NCI-H774 (cell line): ENCODE results near the gene AGBL2.
"Not testable (repeated sequence)": the region's sequence is repeated elsewhere in the genome, so short reads cannot be mapped to it uniquely, and the experiment has no call there.

Experiments
- DNase-seq: peaks from one replicate; lab custom pipeline; 2025; lab: John Stamatoyannopoulos, UW

AGBL2 gene

DNA sequence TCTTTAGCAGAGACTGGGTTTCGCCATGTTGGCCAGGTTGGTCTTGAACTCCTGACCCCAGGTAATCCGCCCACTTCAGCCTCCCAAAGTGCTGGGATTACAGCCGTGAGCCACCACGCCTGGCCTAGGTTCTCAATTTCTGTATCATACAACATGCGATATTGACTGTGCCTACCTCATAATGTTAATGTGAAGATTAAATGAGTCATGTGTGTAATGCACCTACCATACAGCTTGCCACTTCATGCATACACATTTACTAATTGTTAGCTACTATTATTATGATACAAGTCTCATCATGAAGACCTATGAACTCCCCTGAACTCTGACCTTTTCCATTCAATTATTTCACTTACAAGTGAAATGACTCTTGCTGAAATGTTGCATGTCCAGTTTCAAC is 25.7 kb downstream of the AGBL2 start:
- DNase-seq: no peak

DNA sequence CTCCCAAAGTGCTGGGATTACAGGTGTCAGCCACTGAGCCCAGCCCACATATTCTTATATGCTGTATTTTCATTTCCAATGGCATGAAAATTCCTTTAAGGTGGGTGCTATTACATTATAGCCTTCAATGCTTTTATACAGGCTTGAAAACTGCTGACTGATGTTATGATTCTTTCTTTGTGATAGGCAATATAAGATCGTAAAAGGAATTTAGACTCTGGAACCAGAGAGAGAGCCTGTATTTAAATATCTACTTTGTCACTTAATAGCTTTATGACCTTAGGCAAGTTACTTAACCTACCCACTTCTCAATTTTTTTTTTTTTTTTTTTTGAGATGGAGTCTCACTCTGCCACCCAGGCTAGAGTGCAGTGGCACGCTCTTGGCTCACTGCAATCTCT is 26.2 kb downstream of the AGBL2 start:
- no peak for DNase-seq

DNA sequence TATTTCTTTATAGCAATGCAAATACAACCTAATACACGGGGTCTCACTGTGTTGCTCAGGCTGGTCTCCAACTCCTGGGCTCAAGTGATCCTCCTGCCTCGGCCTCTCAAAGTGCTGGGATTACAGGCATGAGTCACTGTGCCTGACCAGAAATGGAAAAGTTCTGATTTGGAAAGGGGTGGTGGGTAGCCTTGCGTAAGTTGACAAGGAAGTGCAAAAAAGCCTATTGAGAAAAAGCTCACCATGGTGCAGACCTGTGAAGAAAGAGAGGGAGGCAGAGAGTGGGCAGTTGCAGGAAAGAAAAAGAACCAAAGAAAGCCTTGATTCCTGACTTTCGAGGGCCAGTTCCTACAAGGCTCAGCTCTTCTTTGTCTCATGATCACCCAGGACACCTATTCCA is 27.1 kb downstream of the AGBL2 start:
- DNase-seq: no peak

DNA sequence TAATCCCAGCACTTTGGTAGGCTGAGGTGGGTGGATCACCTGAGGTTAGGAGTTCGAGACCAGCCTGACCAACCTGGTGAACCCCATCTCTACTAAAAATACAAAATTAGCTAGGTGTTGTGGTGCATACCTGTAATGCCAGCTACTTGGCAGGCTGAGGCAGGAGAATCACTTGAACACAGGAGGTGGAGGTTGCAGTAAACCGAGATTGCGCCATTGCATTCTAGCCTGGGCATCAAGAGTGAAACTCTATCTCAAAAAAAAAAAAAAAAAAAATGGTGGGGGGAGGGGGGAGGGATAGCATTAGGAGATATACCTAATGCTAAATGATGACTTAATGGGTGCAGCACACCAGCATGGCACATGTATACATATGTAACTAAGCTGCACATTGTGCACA is 28.5 kb downstream of the AGBL2 start:
- DNase-seq: not testable (repeated sequence)

DNA sequence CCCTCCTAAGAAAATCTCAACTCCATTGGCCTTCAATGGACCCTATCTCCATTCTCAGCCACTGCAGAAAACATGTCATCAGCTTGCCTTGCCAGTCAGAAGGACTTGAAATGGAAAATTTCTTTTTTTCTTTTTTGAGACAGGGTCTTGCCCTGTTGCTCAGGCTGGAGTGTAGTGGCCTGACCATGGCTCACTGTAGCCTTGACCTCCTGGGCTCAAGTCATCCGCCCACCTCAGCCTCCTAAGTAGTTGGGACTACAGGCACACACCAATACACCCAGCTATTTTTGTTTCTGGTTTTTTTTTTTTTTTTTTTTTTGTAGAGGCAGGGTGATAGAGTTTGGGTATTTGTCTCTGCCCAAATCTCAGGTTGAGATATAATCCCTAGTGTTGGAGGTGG is 29.0 kb downstream of the AGBL2 start:
- DNase-seq: no peak

DNA sequence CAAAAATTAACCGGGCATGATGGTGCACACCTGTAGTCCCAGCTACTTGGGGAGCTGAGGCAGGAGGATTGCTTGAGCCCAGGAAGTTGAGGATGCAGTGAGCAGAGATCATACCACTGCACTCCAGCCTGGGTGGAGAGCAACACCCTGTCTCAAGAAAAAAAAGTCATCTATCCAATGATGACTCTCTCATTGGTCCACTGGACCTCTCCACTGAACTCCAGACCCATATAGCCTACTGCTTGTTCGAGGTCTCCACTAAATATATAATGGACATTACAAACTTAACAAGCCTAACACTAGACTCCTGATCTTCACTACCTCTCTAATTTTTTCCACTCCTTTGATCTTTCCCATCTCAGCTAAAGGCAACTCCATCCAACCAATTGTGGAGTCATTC is 39.3 kb downstream of the AGBL2 start:
- no peak for DNase-seq

DNA sequence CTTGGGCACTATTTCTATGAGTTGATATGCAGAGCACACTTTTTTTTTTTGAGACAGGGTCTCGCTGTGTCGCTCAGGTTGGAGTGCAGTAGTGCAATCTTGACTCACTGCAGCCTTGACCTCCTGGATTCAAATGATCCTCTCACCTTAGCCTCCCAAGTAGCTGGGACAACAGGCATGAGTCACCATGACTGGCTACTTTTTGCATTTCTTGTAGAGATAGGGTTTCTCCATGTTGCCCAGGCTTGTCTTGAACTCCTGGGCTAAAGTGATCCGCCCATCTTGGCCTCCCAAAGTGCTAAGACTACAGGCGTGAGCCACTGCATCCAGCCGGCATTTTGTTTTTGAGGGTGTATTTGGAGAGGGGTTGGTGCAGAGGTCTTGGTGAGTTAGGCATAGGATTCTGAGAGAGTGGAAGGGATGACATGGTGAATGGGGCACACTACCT is 42.9 kb downstream of the AGBL2 start:
- DNase-seq: no peak

DNA sequence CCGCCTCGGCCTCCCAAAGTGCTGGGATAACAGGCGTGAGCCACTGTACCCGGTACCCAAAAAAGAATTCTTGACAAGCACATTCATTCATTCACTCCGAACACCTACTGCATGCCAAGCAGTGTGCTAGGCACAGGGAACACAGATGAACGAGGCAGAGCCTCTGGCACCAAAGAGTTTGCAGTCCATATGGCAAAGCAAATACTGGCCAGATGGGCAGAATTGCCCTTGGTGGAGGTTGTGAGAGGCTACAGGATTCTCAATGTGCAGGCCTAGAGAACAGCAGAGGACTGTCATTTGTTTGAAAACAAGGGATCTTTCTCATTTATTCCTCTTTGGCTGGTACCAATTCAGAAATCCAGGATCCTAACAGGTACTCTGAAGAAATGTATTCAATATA is 45.3 kb downstream of the AGBL2 start:
- DNase-seq: no peak

DNA sequence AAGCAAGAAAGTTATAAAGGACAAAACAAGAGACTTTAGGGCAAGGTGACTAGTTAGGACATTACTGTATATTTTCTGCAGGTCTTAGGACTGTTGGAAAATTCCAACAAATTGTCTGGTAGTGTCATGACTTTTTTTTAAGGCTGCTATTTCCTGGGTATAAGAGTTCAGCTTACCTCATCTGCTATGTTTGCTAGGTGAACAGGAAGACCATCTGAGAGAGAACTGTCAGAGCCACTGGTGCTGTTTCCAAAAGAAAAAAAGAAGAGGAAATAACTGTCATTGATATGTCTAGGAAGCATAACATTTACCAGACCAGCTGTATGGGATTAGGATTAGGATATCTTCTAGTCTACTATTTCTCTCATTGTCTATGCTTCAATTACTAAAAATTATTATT is 46.5 kb downstream of the AGBL2 start:
- no peak for DNase-seq

DNA sequence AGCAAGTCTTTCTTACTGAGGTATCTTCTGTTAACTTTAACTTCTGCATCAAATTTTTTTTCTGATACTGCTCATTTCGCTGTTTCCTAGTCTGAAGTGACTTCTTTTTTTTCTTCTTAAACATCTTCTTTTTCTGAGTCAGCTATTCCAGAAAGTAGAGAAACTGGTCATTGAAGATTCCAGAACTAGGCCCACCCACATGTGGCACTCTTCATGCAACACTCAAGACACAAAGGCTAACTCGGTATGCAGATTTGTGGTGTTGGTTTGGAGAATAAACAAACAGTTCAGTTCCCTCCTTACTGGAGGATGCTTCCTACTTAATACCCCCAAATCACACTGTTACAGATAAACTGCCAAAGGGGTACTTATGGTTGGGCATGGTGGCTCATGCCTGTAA is 47.6 kb downstream of the AGBL2 start:
- no peak for DNase-seq

DNA sequence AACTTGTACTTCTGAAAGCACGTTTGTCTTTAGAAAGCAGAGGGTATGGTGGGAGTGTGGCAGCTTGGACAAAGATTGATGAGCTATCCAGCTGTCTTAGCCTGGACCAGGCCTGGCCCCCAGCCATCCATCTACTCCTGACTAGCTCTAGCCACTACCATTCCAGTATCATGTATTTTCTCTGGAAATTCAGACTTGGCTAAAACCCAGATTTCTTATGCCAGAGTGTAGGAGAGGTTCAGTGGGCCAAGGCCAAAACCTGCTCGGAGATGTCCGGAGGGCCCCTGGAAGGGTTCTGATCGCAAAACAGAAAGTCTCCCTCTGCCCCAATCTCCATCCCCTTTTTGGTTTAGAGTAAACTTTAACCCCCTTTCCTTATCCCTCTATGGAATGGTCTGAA is 48.0 kb downstream of the AGBL2 start:
- no peak for DNase-seq

DNA sequence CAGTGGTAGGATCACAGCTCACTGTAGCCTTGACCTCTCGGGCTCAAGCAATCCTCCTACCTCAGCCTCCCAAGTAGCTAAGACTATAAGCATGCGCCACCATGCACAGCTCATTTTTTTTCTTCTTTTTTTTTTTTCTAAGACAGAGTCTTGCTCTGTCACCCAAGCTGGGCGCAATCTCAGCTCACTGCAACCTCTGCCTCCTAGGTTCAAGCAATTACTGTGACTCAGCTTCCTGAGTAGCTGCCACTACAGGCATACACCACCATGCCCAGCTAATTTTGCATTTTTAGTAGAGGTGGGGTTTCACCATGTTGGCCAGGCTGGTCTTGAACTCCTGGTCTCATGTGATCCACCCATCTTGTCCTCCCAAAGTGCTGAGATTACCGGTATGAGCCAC is 50.2 kb downstream of the AGBL2 start:
- DNase-seq: not testable (repeated sequence)

DNA sequence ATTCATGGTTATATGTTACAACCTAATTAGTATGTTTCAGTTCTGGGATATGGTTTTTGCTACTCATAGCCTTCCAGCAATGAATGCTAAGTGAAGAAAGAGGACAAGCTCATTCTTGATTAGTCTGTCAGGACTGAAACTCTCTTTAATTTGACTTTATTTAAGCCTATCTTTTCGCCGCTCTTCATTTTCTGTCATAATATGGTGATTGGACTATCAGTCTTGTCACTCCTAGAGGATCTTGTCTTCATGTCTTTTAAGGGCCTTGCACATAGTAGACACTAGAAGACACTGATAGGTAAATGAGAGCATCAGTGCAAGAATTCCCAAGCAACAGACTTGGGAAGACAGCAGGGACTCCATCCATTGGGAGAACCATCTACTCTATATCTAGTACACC is 53.9 kb downstream of the AGBL2 start:
- DNase-seq: no peak

DNA sequence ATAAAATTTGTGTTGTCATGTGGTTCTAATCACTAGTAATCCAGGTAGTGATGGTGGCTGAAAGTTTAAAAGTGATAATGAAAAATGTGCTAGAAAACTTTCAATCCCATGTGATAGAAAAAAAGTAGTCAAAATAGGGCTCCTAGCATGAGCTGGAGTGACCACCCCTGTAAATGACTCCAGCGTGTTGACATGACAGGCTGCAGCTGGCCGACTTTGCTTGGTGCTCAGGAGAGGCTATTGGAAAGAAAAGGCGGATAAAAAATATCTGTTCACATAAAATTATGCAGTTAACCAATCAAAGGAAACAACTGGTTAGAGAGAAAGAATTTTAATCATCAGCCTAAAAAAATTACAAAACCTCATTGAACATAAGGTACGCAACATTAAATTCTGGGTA is 55.9 kb downstream of the AGBL2 start:
- DNase-seq: no peak

DNA sequence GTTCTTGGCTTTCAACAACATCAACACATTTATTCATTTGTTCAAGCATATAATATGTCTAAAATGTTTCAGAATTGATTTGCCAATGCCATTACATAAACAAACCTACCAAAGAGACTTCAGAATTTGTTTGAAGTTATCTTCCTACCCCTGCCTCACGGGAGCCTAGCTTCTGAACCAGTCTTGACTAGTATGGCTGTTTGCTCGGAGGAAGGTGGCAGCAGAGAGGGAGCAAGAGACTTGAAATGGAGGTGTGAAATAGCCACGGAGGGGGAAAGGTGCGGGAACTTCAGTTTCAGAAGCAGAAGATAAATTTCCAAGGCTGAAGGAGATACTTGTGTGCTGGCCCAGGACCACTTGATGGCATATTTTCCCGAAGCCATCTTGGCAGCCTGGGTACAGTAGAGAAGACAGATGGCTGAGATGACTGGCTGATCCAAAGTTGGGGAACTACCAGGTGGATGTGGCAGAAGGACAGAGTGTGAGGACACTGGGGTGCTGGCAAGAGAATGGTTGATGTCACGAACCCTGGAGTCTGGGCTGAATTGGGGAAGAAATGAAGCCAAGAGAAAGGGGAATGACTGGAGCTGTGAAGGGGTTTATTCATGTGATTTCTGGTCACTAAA is 58.8 kb downstream of the AGBL2 start:
- no peak for DNase-seq

DNA sequence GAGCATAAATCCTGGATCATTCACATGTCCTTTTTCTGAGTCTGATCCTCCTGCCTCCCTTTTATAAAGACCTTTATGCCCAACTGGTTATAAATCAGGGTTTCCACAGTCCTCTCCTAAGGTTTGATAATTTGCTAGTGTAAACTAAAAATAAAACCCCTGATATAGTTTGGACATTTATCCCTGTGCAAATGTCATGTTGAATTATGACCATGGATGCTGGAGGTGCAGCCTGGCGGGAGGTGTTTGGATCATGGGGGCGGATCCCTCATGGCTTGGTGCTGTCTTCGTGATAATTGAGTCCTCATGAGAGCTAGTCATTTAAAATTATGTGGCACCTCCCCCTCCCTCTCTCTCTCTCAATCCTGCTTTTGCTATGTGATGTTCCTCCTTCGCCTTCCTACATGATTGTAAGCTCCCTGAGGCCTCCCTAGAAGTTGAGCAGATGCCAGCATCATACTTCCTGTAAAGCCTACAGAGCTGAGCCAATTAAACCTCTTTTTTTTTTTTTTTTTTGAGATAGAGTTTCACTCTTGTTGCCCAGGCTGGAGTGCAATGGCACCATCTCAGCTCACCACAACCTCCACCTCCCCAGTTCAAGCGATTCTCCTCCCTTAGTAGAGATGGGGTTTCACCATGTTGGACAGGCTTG is 63.2 kb downstream of the AGBL2 start:
- no peak for DNase-seq

DNA sequence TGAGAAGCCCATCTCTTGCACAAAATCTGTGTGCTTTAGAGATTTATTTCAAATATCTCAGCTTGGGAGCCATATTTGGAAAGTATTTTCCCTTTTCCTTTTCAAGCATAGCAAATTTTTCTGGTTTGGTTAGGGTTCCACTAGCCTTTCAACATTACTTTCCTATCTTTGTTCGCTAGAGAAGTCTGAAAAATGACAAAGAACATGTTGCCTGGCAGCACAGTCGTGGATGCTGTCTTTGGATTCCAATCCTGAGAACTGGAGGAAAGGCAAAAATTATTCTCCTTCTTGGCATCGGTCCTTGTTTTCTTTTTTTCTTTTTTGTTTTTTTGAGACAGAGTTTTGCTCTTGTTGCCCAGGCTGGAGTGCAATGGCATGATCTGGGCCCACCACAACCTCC is 65.9 kb downstream of the AGBL2 start:
- DNase-seq: no peak

DNA sequence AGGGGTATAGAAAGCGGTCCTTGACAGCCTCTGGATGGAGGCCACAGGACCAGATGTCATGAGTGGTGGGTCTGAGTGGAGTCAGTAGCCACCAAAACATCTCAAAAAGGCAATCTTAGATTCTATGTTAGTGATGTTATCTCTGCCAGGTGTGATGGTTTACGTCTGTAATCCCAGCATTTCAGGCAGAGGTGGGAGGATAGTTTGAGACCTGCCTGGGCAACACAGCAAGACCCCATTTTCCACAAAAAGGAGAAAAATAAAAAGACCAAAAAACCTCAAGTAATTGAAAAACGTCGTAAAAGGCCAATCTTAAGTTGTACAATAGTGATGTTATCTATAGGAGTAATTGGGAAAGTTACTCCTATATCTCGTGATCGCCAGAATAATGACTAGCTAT is 69.2 kb downstream of the AGBL2 start:
- DNase-seq: no peak

DNA sequence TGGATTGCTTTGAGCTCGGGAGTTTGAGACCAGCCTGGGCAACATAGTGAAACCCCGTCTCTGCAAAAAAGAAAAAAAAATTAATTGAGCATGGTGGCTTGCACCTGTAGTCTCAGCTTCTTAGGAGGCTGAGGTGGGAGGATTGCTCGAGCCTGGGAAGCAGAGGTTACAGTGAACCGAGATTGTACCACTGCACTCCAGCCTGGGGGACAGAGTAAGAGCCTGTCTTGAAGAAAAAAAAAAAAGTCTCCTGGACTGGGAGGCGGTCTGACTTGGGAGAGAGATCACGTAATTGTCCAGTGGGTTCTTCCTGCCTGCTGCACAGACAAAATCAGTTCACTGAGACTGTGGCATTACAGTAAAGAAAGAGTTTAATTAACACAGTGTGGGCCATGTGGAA is 69.7 kb downstream of the AGBL2 start:
- DNase-seq: no peak

DNA sequence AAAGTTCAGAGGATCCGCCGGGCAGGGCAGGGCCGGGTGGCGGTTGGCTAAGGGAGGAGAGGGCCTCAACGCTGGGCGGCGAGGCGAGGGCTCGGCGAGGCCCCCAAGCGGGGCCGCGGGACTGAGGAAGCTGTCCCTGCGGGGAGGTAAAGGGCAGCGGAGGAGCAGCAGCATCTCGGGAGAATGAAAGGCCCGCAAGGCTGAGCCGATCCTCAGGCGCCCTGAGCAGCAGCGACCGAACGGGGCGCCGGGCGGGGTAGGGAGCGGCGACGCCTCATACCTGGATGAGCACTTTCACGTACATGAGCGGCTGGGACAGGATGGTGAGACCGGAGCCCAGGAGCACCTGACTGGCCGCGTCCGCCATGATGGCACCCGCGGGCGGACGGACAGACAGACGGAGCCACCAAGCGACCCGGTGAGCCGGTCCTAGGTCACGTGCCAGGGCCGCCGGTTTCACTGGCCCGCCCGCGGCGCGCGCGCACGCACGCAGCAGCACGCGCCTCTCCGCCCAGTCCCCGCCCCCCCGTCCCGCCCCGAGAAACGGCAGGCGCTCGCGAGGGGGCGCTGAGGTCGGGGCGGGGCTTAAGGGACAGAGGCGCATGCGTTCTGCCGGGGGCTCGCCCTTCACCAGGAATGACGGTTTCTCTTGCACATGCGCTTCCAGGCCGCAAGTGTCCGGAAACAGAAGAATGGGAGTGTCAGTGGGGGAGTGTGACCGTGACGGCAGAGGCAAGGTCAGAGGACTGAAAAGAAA is 72.9 kb downstream of the AGBL2 start, which contains the start of gene MTCH2:
TSS of gene MTCH2 (minus strand) at position 461 of the 757 bp plus-strand sequence. CDS start at position 367, 94 bp downstream.
- peak; percentile 95 for DNase-seq

DNA sequence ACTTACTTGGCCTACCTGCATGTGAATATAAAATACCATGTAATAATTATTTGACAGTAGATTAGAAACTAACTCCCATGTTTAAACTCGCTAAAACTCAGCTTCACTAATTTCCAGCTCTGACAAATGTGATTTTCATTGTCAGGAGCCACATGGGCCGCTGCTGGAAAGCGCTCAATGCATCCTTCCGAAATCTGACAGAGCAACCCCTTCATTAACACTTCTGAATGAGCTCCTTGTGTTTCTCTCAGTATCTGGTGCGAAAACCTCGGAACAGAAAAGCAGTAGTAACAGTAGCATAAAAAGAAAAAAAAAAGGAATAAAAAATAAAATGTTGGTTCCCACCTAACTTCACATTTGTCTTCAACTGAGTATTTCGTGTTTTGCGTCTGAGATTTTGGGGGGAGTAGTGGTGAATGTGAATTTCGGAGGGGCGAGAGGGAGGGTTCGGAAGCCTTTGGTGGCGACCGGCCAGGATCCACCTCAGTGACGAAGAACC is 73.5 kb downstream of the AGBL2 start:
- DNase-seq: no peak

DNA sequence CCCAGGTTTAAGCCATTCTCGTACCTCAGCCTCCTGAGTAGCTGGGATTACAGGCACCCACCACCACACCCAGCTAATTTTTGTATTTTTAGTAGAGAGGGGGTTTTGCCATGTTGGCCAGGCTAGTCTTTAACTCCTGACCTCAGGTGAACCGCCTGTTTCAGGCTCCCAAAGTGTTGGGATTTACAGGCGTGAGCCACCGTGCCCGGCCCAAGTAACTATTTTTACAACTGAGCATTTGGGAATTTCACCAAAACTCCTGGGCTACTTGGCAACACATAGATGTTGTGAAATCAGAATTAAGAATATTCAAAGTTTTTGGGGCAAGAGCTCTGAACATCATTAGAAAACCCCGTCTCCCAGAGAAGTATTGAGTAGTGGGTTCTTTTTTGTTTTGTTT is 74.7 kb downstream of the AGBL2 start:
- DNase-seq: not testable (repeated sequence)

DNA sequence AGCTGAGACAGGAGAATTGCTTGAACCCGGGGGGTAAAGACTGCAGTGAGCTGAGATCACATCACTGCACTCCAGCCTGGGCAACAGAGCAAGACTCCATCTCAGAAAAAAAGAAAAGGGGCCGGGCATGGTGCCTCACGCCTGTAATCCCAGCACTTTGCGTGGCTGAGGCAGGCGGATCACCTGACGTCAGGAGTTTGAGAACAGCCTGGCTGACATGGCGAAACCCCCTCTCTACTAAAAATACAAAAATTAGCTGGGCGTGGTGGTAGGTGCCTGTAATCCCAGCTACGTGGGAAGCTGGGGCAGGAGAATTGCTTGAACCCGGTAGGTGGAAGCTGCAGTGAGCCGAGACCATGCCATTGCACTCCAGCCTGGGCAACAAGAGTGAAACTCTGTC is 78.8 kb downstream of the AGBL2 start:
- DNase-seq: not testable (repeated sequence)
